ENCODE data around the gene LHX2.

LHX2 gene

GRCh38 chr9:124014211-124014955 is 2.8 kb downstream of the LHX2 start:
- no peak for DNase-seq

- DNase-seq = no peak
Measured at GRCh38 chr9:124014956-124015660, 3.5 kb downstream of the LHX2 start.

GRCh38 chr9:124015661-124016131 is 4.1 kb downstream of the LHX2 start:
- no peak for DNase-seq

GRCh38 chr9:124016175-124017050 is 4.8 kb downstream of the LHX2 start:
- DNase-seq = no peak

- DNase-seq = no peak
Measured at GRCh38 chr9:124017051-124017928, 5.7 kb downstream of the LHX2 start.

- DNase-seq = no peak
Measured at GRCh38 chr9:124017929-124018729, 6.6 kb downstream of the LHX2 start.

GRCh38 chr9:124018730-124019697 is 7.4 kb downstream of the LHX2 start:
- DNase-seq = no peak

- no peak for DNase-seq
Measured at GRCh38 chr9:124019771-124020519, 8.4 kb downstream of the LHX2 start.

- DNase-seq = no peak
Measured at GRCh38 chr9:124020520-124021384, 9.2 kb downstream of the LHX2 start.

- no peak for DNase-seq
Measured at GRCh38 chr9:124021385-124021769, 9.8 kb downstream of the LHX2 start.

- DNase-seq = no peak
Measured at GRCh38 chr9:124022201-124023121, 10.9 kb downstream of the LHX2 start.

- DNase-seq = no peak
Measured at GRCh38 chr9:124024107-124024506, 12.5 kb downstream of the LHX2 start.

GRCh38 chr9:124029617-124030016 is 18.0 kb downstream of the LHX2 start:
- DNase-seq = no peak

- DNase-seq = no peak
Measured at GRCh38 chr9:124030969-124031451, 19.4 kb downstream of the LHX2 start.

- no peak for DNase-seq
Measured at GRCh38 chr9:124032247-124032646, 20.7 kb downstream of the LHX2 start.

- DNase-seq = no peak
Measured at GRCh38 chr9:124033348-124033747, 21.8 kb downstream of the LHX2 start.

GRCh38 chr9:124033967-124034366 is 22.4 kb downstream of the LHX2 start:
- no peak for DNase-seq
